HAP-1 (cell line): Measurements from ENCODE around the gene RAB31.

ENCODE experiments used
- DNase-seq, 2 experiments: peaks; one replicate each; pipeline ENCODE4 v3.0.0-alpha.2; 2016 to 2020; ENCODE audit warnings: low spot score in 2 of 2
- H3K27me3 ChIP-seq: fragments of 250-450 bp; sonication (Bioruptor Pico); 2 replicates; pipeline ENCODE4 v1.5.1; 2020; ENCODE audit warnings: low read depth, mild to moderate bottlenecking, moderate library complexity
- H3K36me3 ChIP-seq: fragments of 250-450 bp; sonication (Bioruptor Pico); replicated peaks from 2 replicates; pipeline ENCODE4 v1.5.1; 2020; ENCODE audit warnings: mild to moderate bottlenecking
- H3K4me1 ChIP-seq: fragments of 250-450 bp; sonication (Bioruptor Pico); 2 replicates; pipeline ENCODE4 v1.5.1; 2020; ENCODE audit warnings: mild to moderate bottlenecking
- H3K4me3 ChIP-seq: fragments of 250-450 bp; sonication (Bioruptor Pico); 2 replicates; pipeline ENCODE4 v1.5.1; 2020; ENCODE audit warnings: mild to moderate bottlenecking, moderate library complexity
- H3K9me3 ChIP-seq: fragments of 250-450 bp; sonication (Bioruptor Pico); 2 replicates; pipeline ENCODE4 v1.5.1; 2020; ENCODE audit warnings: mild to moderate bottlenecking, moderate library complexity
- in situ Hi-C: fragments of 300-500 bp; cut with MboI; formaldehyde crosslinking; loops from 3 replicates; pipeline ENCODE4 v1.14.3; 2020; ENCODE audit warnings: low sequenced_read_pairs, inconsistent platforms, mixed read lengths

RAB31 gene

DNA sequence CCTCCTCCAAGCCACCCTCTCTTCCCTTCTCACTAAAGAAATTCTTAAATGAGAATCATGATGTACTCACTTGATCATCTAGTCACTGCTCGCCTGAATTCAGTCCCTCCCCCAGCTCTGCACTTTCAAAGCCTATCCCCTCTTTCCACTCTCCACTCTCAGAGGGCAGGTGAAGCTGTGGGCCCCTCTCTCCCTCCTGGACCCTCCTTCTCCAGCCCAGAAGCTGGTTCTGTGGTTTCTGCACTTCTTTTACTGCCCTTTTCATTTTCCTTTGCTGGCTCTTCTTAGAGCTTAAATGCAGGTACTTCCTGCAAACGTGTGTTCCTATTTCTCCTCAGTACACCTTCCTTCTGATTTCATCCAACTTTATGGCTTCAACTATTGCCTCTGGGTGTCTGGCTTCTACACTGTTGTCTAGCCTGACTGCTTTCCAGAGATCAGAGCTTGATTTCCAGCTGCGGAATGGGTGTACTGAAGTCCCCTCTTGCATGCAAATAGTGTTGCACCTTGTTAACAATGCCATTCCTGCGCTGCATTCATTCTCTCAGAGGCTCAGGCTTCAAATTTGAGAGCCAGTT lies 162.4 kb downstream of the RAB31 start:
- no peak for DNase-seq
- H3K36me3 ChIP-seq, result no peaks in the 10 kb centered on the region
- no peak overlapping the region for H3K4me3 ChIP-seq
- H3K27me3 ChIP-seq, result no peaks in the 10 kb centered on the region
- H3K9me3 ChIP-seq, result peaks cover 12% of the 10 kb centered on the region
- H3K4me1 ChIP-seq, result peaks cover 22% of the 10 kb centered on the region
- in situ Hi-C loops, result no loop called here

GRCh38 chr18:9871244-9871746 lies 163.2 kb downstream of the RAB31 start:
- Histone ChIP-seq H3K4me1 (peaks cover 22% of the 10 kb centered on the region), H3K36me3 (no peaks in the 10 kb centered on the region), H3K27me3 (no peaks in the 10 kb centered on the region), H3K4me3 (no peak overlapping the region), H3K9me3 (peaks cover 5% of the 10 kb centered on the region; the same call in 1 of the 2 replicates)
- in situ Hi-C loops, result no loop called here
- no peak for DNase-seq

GRCh38 chr18:9872823-9873222 lies 164.7 kb downstream of the RAB31 start:
- Histone ChIP-seq H3K27me3 (no peaks in the 10 kb centered on the region), H3K4me1 (peaks cover 29% of the 10 kb centered on the region), H3K36me3 (no peaks in the 10 kb centered on the region), H3K4me3 (no peak overlapping the region), H3K9me3 (no peaks in the 10 kb centered on the region)
- no peak for DNase-seq
- in situ Hi-C loops, result no loop called here

DNA sequence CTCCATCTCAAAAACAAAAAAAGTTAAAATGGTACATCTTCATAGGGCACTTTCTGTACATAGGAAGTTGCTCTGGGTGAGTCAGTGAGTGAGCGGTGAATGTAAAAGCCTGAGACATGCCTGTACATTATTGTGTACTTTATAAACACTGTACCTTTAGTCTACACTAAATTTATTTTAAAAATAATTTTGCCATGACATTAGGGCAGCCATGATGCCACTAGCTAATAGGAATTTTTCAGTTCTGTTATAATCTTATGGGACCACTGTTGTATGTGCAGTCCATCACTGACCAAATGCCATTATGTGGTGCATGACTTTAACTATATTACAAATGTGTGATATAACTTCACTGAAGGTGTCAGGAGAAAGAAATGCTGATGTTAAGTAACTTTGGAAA lies 166.6 kb downstream of the RAB31 start:
- Histone ChIP-seq H3K36me3 (no peaks in the 10 kb centered on the region), H3K27me3 (no peaks in the 10 kb centered on the region), H3K4me3 (no peak overlapping the region), H3K4me1 (peaks cover 17% of the 10 kb centered on the region), H3K9me3 (no peaks in the 10 kb centered on the region)
- in situ Hi-C loops, result no loop called here
- no peak for DNase-seq

DNA sequence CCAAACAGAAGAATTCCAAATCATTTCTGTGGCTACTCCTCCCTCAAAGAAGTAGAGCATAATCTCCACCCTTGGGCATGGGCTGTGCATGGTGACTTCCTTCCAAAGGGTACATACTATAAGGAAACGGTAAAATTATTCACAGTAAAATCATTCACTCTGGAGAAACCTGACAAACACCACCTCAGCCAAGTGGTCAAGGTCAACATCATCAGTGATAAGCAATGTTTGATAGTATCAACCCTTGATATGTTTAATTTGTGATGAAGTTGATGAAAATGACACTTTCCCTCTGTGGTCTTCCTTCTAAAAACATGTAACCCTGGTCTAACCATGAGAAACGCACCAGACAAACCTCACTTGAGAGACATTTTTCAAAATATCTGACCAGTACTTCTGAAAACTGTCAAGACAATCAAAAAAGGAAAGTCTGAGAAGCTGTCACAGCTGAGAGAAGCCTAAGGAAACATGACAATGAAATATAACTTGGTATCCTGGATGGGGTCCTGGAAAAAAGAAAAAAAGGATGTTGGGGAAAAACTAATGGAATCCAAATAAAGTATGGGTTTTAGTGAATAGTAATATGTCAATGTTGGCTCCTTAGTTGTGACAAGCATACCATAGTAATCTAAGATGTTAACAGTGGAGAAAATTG lies 168.2 kb downstream of the RAB31 start:
- no peaks in the 10 kb centered on the region for H3K9me3 ChIP-seq
- H3K27me3 ChIP-seq, result no peaks in the 10 kb centered on the region
- H3K4me1 ChIP-seq, result peaks cover 7% of the 10 kb centered on the region
- no peak for DNase-seq
- H3K36me3 ChIP-seq, result no peaks in the 10 kb centered on the region
- in situ Hi-C loops, result no loop called here
- H3K4me3 ChIP-seq, result no peak overlapping the region

GRCh38 chr18:9876867-9877654 lies 169.0 kb downstream of the RAB31 start:
- no peaks in the 10 kb centered on the region for H3K9me3 ChIP-seq
- no peaks in the 10 kb centered on the region for H3K36me3 ChIP-seq
- H3K4me1 ChIP-seq, result peaks cover 7% of the 10 kb centered on the region
- no peak overlapping the region for H3K4me3 ChIP-seq
- peak in 1 of 2 experiments; percentile 8 for DNase-seq
- H3K27me3 ChIP-seq, result no peaks in the 10 kb centered on the region
- in situ Hi-C loops, result no loop called here

- DNase-seq, result no peak
- Histone ChIP-seq H3K4me3 (no peak overlapping the region), H3K4me1 (peaks cover 7% of the 10 kb centered on the region), H3K27me3 (no peaks in the 10 kb centered on the region), H3K9me3 (no peaks in the 10 kb centered on the region), H3K36me3 (no peaks in the 10 kb centered on the region)
- in situ Hi-C loops, result no loop called here
These were observed 169.5 kb downstream of the RAB31 start for GRCh38 chr18:9877655-9878014.

DNA sequence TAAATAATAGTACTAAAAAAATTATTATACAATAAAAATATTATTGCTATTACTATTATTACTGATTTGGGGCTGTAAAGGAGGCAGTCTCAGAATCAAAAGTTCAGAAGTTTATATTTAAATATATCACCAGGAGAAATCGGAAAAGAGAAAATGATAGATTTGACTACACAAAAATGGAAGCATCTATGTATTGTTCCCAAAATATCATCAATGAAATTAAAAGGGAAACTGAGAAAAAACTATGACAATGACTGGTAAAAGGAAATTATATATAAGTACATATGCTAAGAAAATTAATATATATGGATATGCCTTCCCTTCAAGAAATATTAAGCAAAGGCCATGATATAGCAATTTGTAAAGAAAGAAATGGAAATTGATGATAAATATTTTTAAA lies 170.0 kb downstream of the RAB31 start:
- Histone ChIP-seq H3K4me3 (no peak overlapping the region), H3K9me3 (no peaks in the 10 kb centered on the region), H3K4me1 (peaks cover 7% of the 10 kb centered on the region), H3K36me3 (no peaks in the 10 kb centered on the region), H3K27me3 (no peaks in the 10 kb centered on the region)
- in situ Hi-C loops, result no loop called here
- no peak for DNase-seq

DNA sequence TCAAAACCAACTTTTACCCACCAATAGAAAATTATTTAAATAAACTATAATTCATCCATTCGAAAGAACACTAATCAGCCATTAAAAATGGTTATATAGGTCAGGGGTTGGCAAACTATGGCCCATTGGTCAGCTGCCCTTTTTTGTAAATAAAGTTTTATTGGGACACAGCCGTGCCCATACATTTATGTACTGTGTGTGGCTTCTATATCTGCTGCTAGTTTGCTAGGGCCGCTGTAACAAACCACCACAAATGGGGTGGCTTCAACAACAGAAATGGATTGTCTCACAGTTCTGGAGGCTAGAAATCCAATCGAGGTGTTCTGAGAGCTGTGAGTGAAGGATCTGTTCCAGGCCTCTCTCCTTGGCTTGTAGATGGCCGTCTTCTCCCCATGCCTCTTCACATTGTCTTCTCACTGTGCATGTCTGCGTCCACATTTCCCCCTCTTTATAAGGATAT lies 170.7 kb downstream of the RAB31 start:
- Histone ChIP-seq H3K27me3 (no peaks in the 10 kb centered on the region), H3K4me1 (peaks cover 7% of the 10 kb centered on the region), H3K36me3 (no peaks in the 10 kb centered on the region), H3K4me3 (no peak overlapping the region), H3K9me3 (no peaks in the 10 kb centered on the region)
- DNase-seq, result no peak
- in situ Hi-C loops, result no loop called here

- no peaks in the 10 kb centered on the region for H3K9me3 ChIP-seq
- no peaks in the 10 kb centered on the region for H3K27me3 ChIP-seq
- no peaks in the 10 kb centered on the region for H3K4me1 ChIP-seq
- H3K36me3 ChIP-seq, result no peaks in the 10 kb centered on the region
- no peak overlapping the region for H3K4me3 ChIP-seq
- DNase-seq, result no peak
- in situ Hi-C loops, result no loop called here
These were observed 176.0 kb downstream of the RAB31 start for GRCh38 chr18:9884090-9884489.

DNA sequence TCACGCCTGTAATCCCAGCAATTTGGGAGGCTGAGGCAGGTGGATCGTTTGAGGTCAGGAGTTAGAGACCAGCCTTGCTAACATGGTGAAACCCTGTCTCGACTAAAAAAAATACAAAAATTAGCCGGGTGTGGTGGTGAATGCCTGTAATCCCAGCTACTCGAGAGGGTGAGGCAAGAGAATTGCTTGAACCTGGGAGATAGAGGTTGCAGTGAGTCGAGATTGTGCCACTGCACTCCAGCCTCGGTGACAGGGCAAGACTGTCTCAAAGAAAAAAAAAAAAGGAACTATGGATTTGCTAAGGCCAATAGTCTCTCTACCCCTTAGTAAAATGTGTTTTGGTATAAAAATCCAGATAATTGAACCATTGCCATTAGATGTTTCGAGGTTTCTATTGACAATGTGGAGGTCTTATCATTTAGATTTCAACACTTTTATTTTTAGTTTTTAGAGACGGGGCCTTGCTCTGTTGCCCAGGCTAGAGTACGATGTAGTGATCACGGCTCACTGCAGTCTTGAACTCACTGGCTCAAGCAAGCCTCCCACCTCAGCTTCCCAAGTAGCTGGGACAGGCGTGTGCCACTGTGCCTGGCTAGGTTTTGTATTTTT lies 176.5 kb downstream of the RAB31 start:
- Histone ChIP-seq H3K9me3 (no peaks in the 10 kb centered on the region), H3K4me1 (no peaks in the 10 kb centered on the region)

GRCh38 chr18:9885170-9886004 lies 177.3 kb downstream of the RAB31 start, which contains the start of gene TXNDC2:
TXNDC2 (plus strand) TSS chr18:9885973; CDS start chr18:9886681, 708 bp downstream.
- Histone ChIP-seq H3K4me3 (no peak within 1 kb of the TSS), H3K9me3 (no peaks in the 10 kb centered on the region), H3K4me1 (no peaks in the 10 kb centered on the region), H3K36me3 (no peaks in the 10 kb centered on the region), H3K27me3 (no peaks in the 10 kb centered on the region)
- in situ Hi-C loops, result no loop called here
- DNase-seq, result no peak

More for the DNA sequence above, 176.5 kb downstream of the RAB31 start:
- H3K36me3 ChIP-seq, result no peaks in the 10 kb centered on the region
- no peaks in the 10 kb centered on the region for H3K27me3 ChIP-seq
- DNase-seq, result no peak
- in situ Hi-C loops, result no loop called here
- H3K4me3 ChIP-seq, result no peak overlapping the region

DNA sequence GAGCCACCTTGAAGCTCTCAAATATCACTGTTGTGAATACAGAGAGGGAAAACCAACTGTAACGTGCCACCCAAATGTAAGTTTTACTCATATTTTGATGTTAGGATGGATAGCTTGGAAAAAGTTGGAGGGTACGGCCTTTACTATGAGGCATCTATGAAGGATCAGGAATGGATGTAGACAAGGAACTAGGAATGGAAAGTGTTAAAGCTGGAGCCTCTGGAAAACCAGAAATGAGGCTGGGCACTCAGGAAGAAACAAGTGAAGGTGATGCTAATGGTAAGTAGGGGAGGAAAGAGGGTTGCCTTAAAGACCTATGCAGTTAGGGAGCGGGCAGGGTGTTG lies 177.9 kb downstream of the RAB31 start:
- no peak for DNase-seq
- in situ Hi-C loops, result no loop called here
- H3K4me1 ChIP-seq, result no peaks in the 10 kb centered on the region

More for the DNA sequence above, 177.9 kb downstream of the RAB31 start:
- H3K36me3 ChIP-seq, result no peaks in the 10 kb centered on the region
- H3K27me3 ChIP-seq, result no peaks in the 10 kb centered on the region
- H3K4me3 ChIP-seq, result no peak overlapping the region
- H3K9me3 ChIP-seq, result no peaks in the 10 kb centered on the region
